Tibial nerve (tissue), 4 donors: ENCODE data around the gene YPEL2. TPM values are rescaled to one million over a fixed set of nuclear protein-coding genes. Genes with fewer than 3 reads are reported as not detected.
A peak's percentile ranks its signal among the peaks of the same experiment; 100 is the strongest.

Experiments used
- DNase-seq, 2 donors: peaks; one replicate each; pipeline ENCODE4 v3.0.0-alpha.2; 2019; ENCODE audit warnings: low spot score in 2 of 2
- H3K27ac ChIP-seq, 4 donors: fragments of 200-600 bp; sonication (generic) in 3 of 4; one replicate each; pipeline ENCODE4 v1.5.1; 2017 to 2019; ENCODE audit warnings: mild to moderate bottlenecking in 1 of 4
- H3K27me3 ChIP-seq, 2 donors: fragments of 200-600 bp; sonication (generic) in 1 of 2; one replicate each; pipeline versions ENCODE4 v1.5.1 to v1.6.0; 2017 to 2019
- H3K36me3 ChIP-seq, 3 donors: fragments of 200-600 bp; sonication (generic); one replicate each; pipeline ENCODE4 v1.5.1; 2018 to 2019
- H3K4me1 ChIP-seq, 4 donors: fragments of 200-600 bp; sonication (generic) in 3 of 4; one replicate each; pipeline ENCODE4 v1.5.1; 2017 to 2019
- H3K4me3 ChIP-seq, 4 donors: fragments of 200-600 bp; sonication (generic) in 3 of 4; one replicate each; pipeline ENCODE4 v1.5.1; 2017 to 2019; ENCODE audit warnings: mild to moderate bottlenecking in 1 of 4, moderate library complexity in 1 of 4
- H3K9me3 ChIP-seq, 4 donors: fragments of 200-600 bp; sonication (generic) in 3 of 4; one replicate each; pipeline ENCODE4 v1.5.1; 2017 to 2019
- CTCF ChIP-seq, 5 experiments: fragments of 200-600 bp in 3 of 5; fragments of 450-650 bp in 2 of 5; sonication (generic) in 3 of 5; IDR thresholded peaks; one replicate each; pipeline ENCODE4 v1.5.1; 2016 to 2019; ENCODE audit warnings: antibody characterized with exemption in 5 of 5, mild to moderate bottlenecking in 3 of 5, moderate library complexity in 2 of 5
- EP300 ChIP-seq, 2 donors: sonication (generic); formaldehyde crosslinking; IDR thresholded peaks; one replicate each; pipeline ENCODE4 v1.6.1; 2017; ENCODE audit warnings: antibody characterized with exemption in 2 of 2, mild to moderate bottlenecking in 1 of 2
- POLR2A ChIP-seq, 2 donors: fragments of 450-650 bp; IDR thresholded peaks; one replicate each; pipeline ENCODE4 v1.6.1; 2017; ENCODE audit warnings: antibody characterized with exemption in 2 of 2, mild to moderate bottlenecking in 2 of 2, moderate library complexity in 2 of 2
- WGBS, 2 donors: methylation state at CpG; one replicate each; pipeline ENCODE4 v1.1.5; 2018; 5-methylcytosine and 5-hydroxymethylcytosine counted together
- total RNA-seq, 4 donors: library from RNA; depleted of rRNA; stranded (reverse); fragments of >200 nt; gene quantifications; one replicate each; pipeline ENCODE4 v1.1.0, GENCODE V29; 2016

Gene YPEL2
- total RNA-seq, 4 donors from 2014 or later, result 33.6 to 59.9 (median 48.7) TPM

- H3K27ac ChIP-seq, result peak overlapping the region in 1 of 4 donors; percentile 9
- H3K36me3 ChIP-seq, result peaks cover 0 to 68% (median 7%) of the 10 kb centered on the region in 3 donors
- DNase-seq, result no peak
Observed at GRCh38 chr17:59401274-59401673, 69.8 kb downstream of the YPEL2 start.

GRCh38 chr17:59401725-59402124 lies 70.3 kb downstream of the YPEL2 start:
- Histone ChIP-seq H3K36me3 (peaks cover 0 to 63% (median 3%) of the 10 kb centered on the region in 3 donors), H3K27me3 (no peaks in the 10 kb centered on the region), H3K4me3 (no peak overlapping the region), H3K4me1 (peaks cover 0 to 48% (median 3%) of the 10 kb centered on the region in 4 donors), H3K27ac (peak overlapping the region in 1 of 4 donors; percentile 9), H3K9me3 (no peaks in the 10 kb centered on the region)
- no peak for TF ChIP-seq EP300 (IDR thresholded peaks at IDR 0.05)
- TF ChIP-seq POLR2A (IDR thresholded peaks at IDR 0.05), result no peak
- no peak for TF ChIP-seq CTCF (IDR thresholded peaks at IDR 0.05)
- no peak for DNase-seq
- WGBS, 2 donors, result 27 to 42% methylated on average over 1 of the region's 1 CpG

More at GRCh38 chr17:59401274-59401673, 69.8 kb downstream of the YPEL2 start:
- 84 to 92% methylated on average over 3 of the region's 3 CpGs for WGBS, 2 donors
- H3K9me3 ChIP-seq, result no peaks in the 10 kb centered on the region
- TF ChIP-seq POLR2A (IDR thresholded peaks at IDR 0.05), result no peak
- TF ChIP-seq CTCF (IDR thresholded peaks at IDR 0.05), result no peak
- TF ChIP-seq EP300 (IDR thresholded peaks at IDR 0.05), result no peak
- H3K4me1 ChIP-seq, result peaks cover 0 to 44% (median under 1%) of the 10 kb centered on the region in 4 donors
- H3K4me3 ChIP-seq, result no peak overlapping the region
- H3K27me3 ChIP-seq, result no peaks in the 10 kb centered on the region

DNA sequence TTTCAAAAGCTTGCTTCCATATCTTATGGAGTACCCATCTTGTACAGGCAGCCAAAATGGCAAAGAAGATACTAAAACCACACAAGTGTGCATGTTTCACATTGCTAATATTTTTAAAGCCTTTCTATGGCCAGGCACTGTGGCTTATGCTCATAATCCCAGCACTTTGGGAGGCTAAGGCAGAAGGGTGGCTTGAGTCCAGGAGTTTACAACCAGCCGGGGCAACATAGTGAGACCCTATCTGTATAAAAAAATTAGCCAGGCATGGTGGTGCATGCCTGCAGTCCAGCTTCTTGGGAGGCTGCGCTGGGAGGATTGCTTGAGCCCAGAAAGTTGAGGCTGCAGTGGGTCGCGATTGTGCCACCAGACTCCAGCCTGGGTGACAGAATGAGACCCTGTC lies 71.3 kb downstream of the YPEL2 start:
- Histone ChIP-seq H3K36me3 (peaks cover 0 to 55% (median 0%) of the 10 kb centered on the region in 3 donors), H3K4me1 (peaks cover 0 to 55% (median 3%) of the 10 kb centered on the region in 4 donors), H3K4me3 (no peak overlapping the region), H3K27ac (no peak overlapping the region), H3K9me3 (no peaks in the 10 kb centered on the region), H3K27me3 (no peaks in the 10 kb centered on the region)
- TF ChIP-seq CTCF (IDR thresholded peaks at IDR 0.05) (no peak), EP300 (IDR thresholded peaks at IDR 0.05) (no peak), POLR2A (IDR thresholded peaks at IDR 0.05) (no peak)
- WGBS, 2 donors, result 94 to 99% methylated on average over 4 of the region's 4 CpGs
- DNase-seq, result no peak

DNA sequence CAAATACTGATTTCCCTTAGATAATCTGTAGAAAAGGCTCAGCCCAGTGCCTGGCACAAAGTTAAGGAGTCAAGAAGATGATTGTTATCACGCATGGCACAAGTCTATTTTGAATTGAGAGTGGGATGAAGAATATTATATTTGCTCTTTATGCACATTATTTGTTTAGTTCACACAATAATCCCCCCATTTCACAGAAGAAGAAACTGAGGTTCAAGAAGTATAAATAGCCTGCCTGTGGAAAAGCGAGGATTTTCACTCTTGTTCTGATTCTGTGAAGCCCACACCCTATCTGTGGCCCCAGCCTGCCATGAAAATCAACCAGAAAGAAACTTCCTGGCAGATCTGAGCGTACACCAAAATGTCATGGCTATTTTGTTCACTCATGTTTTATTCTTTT lies 73.0 kb downstream of the YPEL2 start:
- Histone ChIP-seq H3K4me1 (peaks cover 0 to 46% (median 3%) of the 10 kb centered on the region in 4 donors), H3K27me3 (no peaks in the 10 kb centered on the region), H3K27ac (no peak overlapping the region), H3K4me3 (no peak overlapping the region), H3K36me3 (peaks cover 0 to 45% (median 0%) of the 10 kb centered on the region in 3 donors), H3K9me3 (peaks cover 0 to 2% (median 0%) of the 10 kb centered on the region in 4 donors)
- 75 to 86% methylated on average over 3 of the region's 3 CpGs for WGBS, 2 donors
- TF ChIP-seq CTCF (IDR thresholded peaks at IDR 0.05) (no peak), POLR2A (IDR thresholded peaks at IDR 0.05) (no peak), EP300 (IDR thresholded peaks at IDR 0.05) (no peak)
- no peak for DNase-seq

- WGBS, 2 donors, result 67 to 76% methylated on average over 13 of the region's 13 CpGs
- no peak for TF ChIP-seq CTCF (IDR thresholded peaks at IDR 0.05)
- TF ChIP-seq POLR2A (IDR thresholded peaks at IDR 0.05), result no peak
- TF ChIP-seq EP300 (IDR thresholded peaks at IDR 0.05), result no peak
- no peak for DNase-seq
- H3K27ac ChIP-seq, result peak overlapping the region in 1 of 4 donors; percentile 73
- peaks cover 0 to 11% (median 0%) of the 10 kb centered on the region in 4 donors for H3K9me3 ChIP-seq
- no peak overlapping the region for H3K4me3 ChIP-seq
- no peaks in the 10 kb centered on the region for H3K27me3 ChIP-seq
- peaks cover 0 to 29% (median 3%) of the 10 kb centered on the region in 4 donors for H3K4me1 ChIP-seq
- H3K36me3 ChIP-seq, result peaks cover 0 to 52% (median 0%) of the 10 kb centered on the region in 3 donors
Observed at GRCh38 chr17:59405944-59406705, 74.7 kb downstream of the YPEL2 start.
